Activated T-cell treated with anti-CD3 and anti-CD28 coated beads, Interleukin-2, amount 50 U/mL, for 24 hours (primary cell): ENCODE data around the gene S100A5.

Experiments
- DNase-seq: peaks from one replicate; pipeline ENCODE4 v3.0.0-alpha.2; 2020
- H3K27ac Mint-ChIP-seq: 2 replicates; pipeline ENCODE4 v1.8.0; 2020; ENCODE audit warnings: mild to moderate bottlenecking, mixed read lengths
- H3K27me3 Mint-ChIP-seq: 2 replicates; pipeline ENCODE4 v1.8.0; 2020; ENCODE audit warnings: mixed read lengths
- H3K36me3 Mint-ChIP-seq: 2 replicates; pipeline ENCODE4 v1.8.0; 2020; ENCODE audit warnings: low read depth, mixed read lengths
- H3K4me1 Mint-ChIP-seq: 2 replicates; pipeline ENCODE4 v1.8.0; 2020; ENCODE audit warnings: low read depth, mixed read lengths
- H3K4me3 Mint-ChIP-seq: 2 replicates; pipeline ENCODE4 v1.8.0; 2020; ENCODE audit warnings: mild to moderate bottlenecking, moderate library complexity, mixed read lengths
- H3K9me3 Mint-ChIP-seq: 2 replicates; pipeline ENCODE4 v1.8.0; 2020; ENCODE audit warnings: mixed read lengths

Gene S100A5

GRCh38 chr1:153546796-153547559, 6.2 kb upstream of the S100A5 start:
- Mint-ChIP-seq H3K27ac (peak overlapping the region; percentile 97), H3K4me1 (peaks cover 57% of the 10 kb centered on the region), H3K4me3 (no peak overlapping the region), H3K9me3 (no peaks in the 10 kb centered on the region), H3K27me3 (no peaks in the 10 kb centered on the region), H3K36me3 (peaks cover 23% of the 10 kb centered on the region)
- DNase-seq: no peak

- no peaks in the 10 kb centered on the region for H3K27me3 Mint-ChIP-seq
- peak overlapping the region; percentile 81 for H3K4me3 Mint-ChIP-seq
- H3K4me1 Mint-ChIP-seq: peaks cover 63% of the 10 kb centered on the region
These were observed 5.6 kb upstream of the S100A5 start for GRCh38 chr1:153546371-153546770.

GRCh38 chr1:153545067-153546055, 4.6 kb upstream of the S100A5 start, which contains the start of gene S100A4:
Gene S100A4 (minus strand): TSS chr1:153545806. CDS start chr1:153544794, 1,012 bp downstream.
- peaks cover 73% of the 10 kb centered on the region for H3K4me1 Mint-ChIP-seq
- H3K4me3 Mint-ChIP-seq: peak within 1 kb of the TSS; percentile 81
- H3K9me3 Mint-ChIP-seq: no peaks in the 10 kb centered on the region
- H3K27me3 Mint-ChIP-seq: no peaks in the 10 kb centered on the region
- H3K36me3 Mint-ChIP-seq: peaks cover 25% of the 10 kb centered on the region
- H3K27ac Mint-ChIP-seq: peak within 1 kb of the TSS; percentile 97
- peak; percentile 96 for DNase-seq

More at GRCh38 chr1:153546371-153546770, 5.6 kb upstream of the S100A5 start:
- Mint-ChIP-seq H3K36me3 (peaks cover 23% of the 10 kb centered on the region), H3K9me3 (no peaks in the 10 kb centered on the region), H3K27ac (peak overlapping the region; percentile 97)
- peak; percentile 31 for DNase-seq

- H3K36me3 Mint-ChIP-seq: peaks cover 25% of the 10 kb centered on the region
- no peaks in the 10 kb centered on the region for H3K27me3 Mint-ChIP-seq
- H3K4me1 Mint-ChIP-seq: peaks cover 81% of the 10 kb centered on the region
- no peaks in the 10 kb centered on the region for H3K9me3 Mint-ChIP-seq
- peak overlapping the region; percentile 97 for H3K27ac Mint-ChIP-seq
- peak overlapping the region; percentile 81 for H3K4me3 Mint-ChIP-seq
- no peak for DNase-seq
These were observed 3.8 kb upstream of the S100A5 start for GRCh38 chr1:153544453-153545066.

GRCh38 chr1:153543736-153544135, 3.0 kb upstream of the S100A5 start:
- Mint-ChIP-seq H3K9me3 (no peaks in the 10 kb centered on the region), H3K4me3 (peak overlapping the region; percentile 81)

GRCh38 chr1:153542956-153543711, 2.4 kb upstream of the S100A5 start:
- peaks cover 25% of the 10 kb centered on the region for H3K36me3 Mint-ChIP-seq
- peaks cover 82% of the 10 kb centered on the region for H3K4me1 Mint-ChIP-seq
- no peak for DNase-seq
- peak overlapping the region; percentile 97 for H3K27ac Mint-ChIP-seq
- H3K27me3 Mint-ChIP-seq: no peaks in the 10 kb centered on the region
- no peaks in the 10 kb centered on the region for H3K9me3 Mint-ChIP-seq
- H3K4me3 Mint-ChIP-seq: peak overlapping the region; percentile 81

More at GRCh38 chr1:153543736-153544135, 3.0 kb upstream of the S100A5 start:
- Mint-ChIP-seq H3K27ac (peak overlapping the region; percentile 97), H3K36me3 (peaks cover 25% of the 10 kb centered on the region), H3K27me3 (no peaks in the 10 kb centered on the region), H3K4me1 (peaks cover 83% of the 10 kb centered on the region)
- DNase-seq: no peak

GRCh38 chr1:153541641-153542590, 1.2 kb upstream of the S100A5 start:
- Mint-ChIP-seq H3K27ac (peak overlapping the region; percentile 97), H3K4me3 (no peak overlapping the region), H3K36me3 (peaks cover 25% of the 10 kb centered on the region), H3K27me3 (no peaks in the 10 kb centered on the region), H3K4me1 (peaks cover 88% of the 10 kb centered on the region), H3K9me3 (no peaks in the 10 kb centered on the region)
- DNase-seq: no peak

- H3K27me3 Mint-ChIP-seq: no peaks in the 10 kb centered on the region
- DNase-seq: no peak
- peak overlapping the region; percentile 97 for H3K27ac Mint-ChIP-seq
- no peak overlapping the region for H3K4me3 Mint-ChIP-seq
- peaks cover 84% of the 10 kb centered on the region for H3K4me1 Mint-ChIP-seq
- H3K9me3 Mint-ChIP-seq: no peaks in the 10 kb centered on the region
- peaks cover 35% of the 10 kb centered on the region for H3K36me3 Mint-ChIP-seq
These were observed 1.2 kb downstream of the S100A5 start for GRCh38 chr1:153539395-153540093.

- H3K4me3 Mint-ChIP-seq: no peak overlapping the region
- peak overlapping the region; percentile 76 for H3K27ac Mint-ChIP-seq
- H3K27me3 Mint-ChIP-seq: no peaks in the 10 kb centered on the region
- no peak for DNase-seq
- H3K9me3 Mint-ChIP-seq: no peaks in the 10 kb centered on the region
- peaks cover 34% of the 10 kb centered on the region for H3K36me3 Mint-ChIP-seq
- H3K4me1 Mint-ChIP-seq: peaks cover 84% of the 10 kb centered on the region
These were observed 2.4 kb downstream of the S100A5 start for GRCh38 chr1:153538315-153538821.

- no peak for DNase-seq
- H3K27ac Mint-ChIP-seq: peak overlapping the region; percentile 76
- no peaks in the 10 kb centered on the region for H3K27me3 Mint-ChIP-seq
- H3K9me3 Mint-ChIP-seq: no peaks in the 10 kb centered on the region
- H3K36me3 Mint-ChIP-seq: peaks cover 27% of the 10 kb centered on the region
- H3K4me1 Mint-ChIP-seq: peaks cover 84% of the 10 kb centered on the region
- H3K4me3 Mint-ChIP-seq: no peak overlapping the region
These were observed 3.4 kb downstream of the S100A5 start for GRCh38 chr1:153537376-153537730.

- Mint-ChIP-seq H3K27me3 (no peaks in the 10 kb centered on the region), H3K27ac (peak overlapping the region; percentile 98), H3K4me3 (peak overlapping the region; percentile 93), H3K9me3 (no peaks in the 10 kb centered on the region), H3K36me3 (peaks cover 27% of the 10 kb centered on the region), H3K4me1 (peaks cover 84% of the 10 kb centered on the region)
- DNase-seq: no peak
These were observed 3.9 kb downstream of the S100A5 start for GRCh38 chr1:153536671-153537375.
